GM23338 (cell line): ENCODE data around the gene HNF1A. TPM values are rescaled to one million over a fixed set of nuclear protein-coding genes. Genes with fewer than 3 reads are reported as not detected.

ENCODE experiments used
- ATAC-seq: fragments of 200-7000 bp; cut with Tn5 transposase; 3 replicates; pipeline ENCODE4 v1.9.1; 2020
- DNase-seq: peaks from one replicate; pipeline ENCODE4 v3.0.0-alpha.2; 2015; ENCODE audit warnings: low spot score
- H2AFZ ChIP-seq: fragments of 200-600 bp; sonication (generic); 2 replicates; pipeline ENCODE4 v1.8.0; 2016; ENCODE audit warnings: antibody characterized with exemption, mild to moderate bottlenecking, moderate library complexity
- H3F3A ChIP-seq: fragments of 200-600 bp; sonication (generic); replicated peaks from 2 replicates; pipeline ENCODE4 v1.8.0; 2017; ENCODE audit warnings: antibody characterized with exemption, mixed run types, low read depth
- H3K27ac ChIP-seq: fragments of 200-600 bp; sonication (generic); 2 replicates; pipeline ENCODE4 v1.6.1; 2016; ENCODE audit warnings: low read depth
- H3K27me3 ChIP-seq: fragments of 200-600 bp; sonication (generic); 2 replicates; pipeline ENCODE4 v1.8.0; 2016; ENCODE audit warnings: mild to moderate bottlenecking, mixed run types, moderate library complexity; ENCODE audit not compliant: insufficient read depth
- H3K36me3 ChIP-seq: fragments of 200-600 bp; sonication (generic); 2 replicates; pipeline ENCODE4 v1.8.0; 2016; ENCODE audit warnings: mild to moderate bottlenecking; ENCODE audit not compliant: insufficient read depth
- H3K4me1 ChIP-seq: fragments of 200-600 bp; sonication (generic); 2 replicates; pipeline ENCODE4 v1.8.0; 2016; ENCODE audit warnings: mild to moderate bottlenecking, moderate library complexity; ENCODE audit not compliant: insufficient read depth
- H3K4me2 ChIP-seq: fragments of 200-600 bp; sonication (generic); 2 replicates; pipeline ENCODE4 v1.7.1; 2017; ENCODE audit warnings: mixed run types
- H3K4me3 ChIP-seq: fragments of 200-600 bp; sonication (generic); 2 replicates; pipeline ENCODE4 v1.6.1; 2016; ENCODE audit warnings: mixed run types
- H3K79me2 ChIP-seq: fragments of 200-600 bp; sonication (generic); replicated peaks from 2 replicates; pipeline ENCODE4 v1.8.0; 2017; ENCODE audit warnings: mild to moderate bottlenecking; ENCODE audit not compliant: insufficient read depth
- H3K9me2 ChIP-seq: fragments of 200-600 bp; sonication (generic); 2 replicates; pipeline ENCODE4 v1.8.0; 2017; ENCODE audit not compliant: insufficient read depth
- H4K20me1 ChIP-seq: fragments of 200-600 bp; sonication (generic); replicated peaks from 2 replicates; pipeline ENCODE4 v1.8.0; 2017; ENCODE audit warnings: mild to moderate bottlenecking; ENCODE audit not compliant: insufficient read depth
- H3K27ac Mint-ChIP-seq: 2 replicates; pipeline ENCODE4 v1.8.0; 2020; ENCODE audit warnings: inconsistent platforms, mild to moderate bottlenecking, moderate library complexity, mixed read lengths
- H3K27me3 Mint-ChIP-seq: 3 replicates; pipeline ENCODE4 v1.8.0; 2022; ENCODE audit warnings: low read depth, mild to moderate bottlenecking, moderate library complexity, mixed read lengths, inconsistent platforms; ENCODE audit not compliant: insufficient read depth, poor library complexity
- H3K36me3 Mint-ChIP-seq: 3 replicates; pipeline ENCODE4 v1.8.0; 2021; ENCODE audit warnings: low read depth, mild to moderate bottlenecking, inconsistent platforms, moderate library complexity, mixed read lengths
- H3K4me1 Mint-ChIP-seq: 3 replicates; pipeline ENCODE4 v1.8.0; 2020; ENCODE audit warnings: mild to moderate bottlenecking, inconsistent platforms, mixed read lengths
- H3K4me3 Mint-ChIP-seq: 3 replicates; pipeline ENCODE4 v1.8.0; 2021; ENCODE audit warnings: moderate library complexity, mild to moderate bottlenecking, inconsistent platforms, mixed read lengths
- H3K9me3 Mint-ChIP-seq: 3 replicates; pipeline ENCODE4 v1.8.0; 2020; ENCODE audit warnings: moderate library complexity, mild to moderate bottlenecking, inconsistent platforms, mixed read lengths
- CREB1 ChIP-seq: fragments of 250-450 bp; sonication (Bioruptor Pico); IDR thresholded peaks from 2 replicates; pipeline ENCODE4 v1.5.0; 2020; ENCODE audit warnings: low read depth, mild to moderate bottlenecking, moderate library complexity
- EZH2 ChIP-seq: fragments of 200-600 bp; sonication (generic); IDR thresholded peaks from one replicate; pipeline ENCODE4 v1.8.0; 2017; ENCODE audit warnings: antibody characterized with exemption, mild to moderate bottlenecking, low read depth; ENCODE audit not compliant: unreplicated experiment
- EZH2phosphoT487 ChIP-seq: fragments of 200-600 bp; sonication (generic); IDR thresholded peaks from one replicate; pipeline ENCODE4 v1.8.1; 2018; ENCODE audit warnings: antibody characterized with exemption; ENCODE audit not compliant: unreplicated experiment
- JUNB ChIP-seq: IDR thresholded peaks from one replicate; pipeline ENCODE4 v1.6.1; 2016; ENCODE audit warnings: antibody characterized with exemption; ENCODE audit not compliant: unreplicated experiment
- NANOG ChIP-seq: IDR thresholded peaks from 2 replicates; pipeline ENCODE4 v1.6.1; 2016; ENCODE audit warnings: antibody characterized with exemption, borderline replicate concordance
- POLR2AphosphoS5 ChIP-seq: IDR thresholded peaks from 2 replicates; pipeline ENCODE4 v1.6.1; 2016; ENCODE audit warnings: antibody characterized with exemption, low read depth
- STAT1 ChIP-seq: IDR thresholded peaks from one replicate; pipeline ENCODE4 v1.6.1; 2016; ENCODE audit warnings: antibody characterized with exemption; ENCODE audit not compliant: unreplicated experiment
- ZNF114 ChIP-seq: fragments of 250-450 bp; sonication (Bioruptor Pico); IDR thresholded peaks from 2 replicates; pipeline ENCODE4 v1.5.0; 2020; ENCODE audit warnings: mild to moderate bottlenecking, moderate library complexity
- ZNF331 ChIP-seq: fragments of 250-450 bp; sonication (Bioruptor Pico); IDR thresholded peaks from 2 replicates; pipeline ENCODE4 v1.5.0; 2020; ENCODE audit warnings: low read depth, mild to moderate bottlenecking, moderate library complexity
- polyA plus RNA-seq: library from polyadenylated mRNA; unstranded; fragments of >200 nt; fragmentation: Nextera tagmentation; extraction: Ambion mirVana; gene quantifications from 2 replicates; pipeline ENCODE4 v1.2.1, GENCODE V29; 2016
- total RNA-seq: library from RNA; depleted of rRNA; stranded (reverse); fragments of >200 nt; shearing (Covaris generic); gene quantifications from 2 replicates; pipeline ENCODE4 v1.2.3, GENCODE V29; 2014
- TF ChIP-seq, protein P1 (sequence below): fragments of 250-450 bp; sonication (Bioruptor Pico); IDR thresholded peaks from 2 replicates; pipeline ENCODE4 v1.5.0; 2020; ENCODE audit warnings: mild to moderate bottlenecking, moderate library complexity
- TF ChIP-seq, protein P2 (sequence below), 2 experiments: fragments of 200-600 bp in 1 of 2; sonication (generic) in 1 of 2; conservative IDR thresholded peaks; 2 replicates each; pipeline versions ENCODE4 v1.5.1 to v1.6.1; 2016 to 2017; ENCODE audit warnings: antibody characterized with exemption in 2 of 2, low read depth in 2 of 2, mild to moderate bottlenecking in 2 of 2, moderate library complexity in 1 of 2
- TF ChIP-seq, protein P3 (sequence below): IDR thresholded peaks from 2 replicates; pipeline ENCODE4 v1.6.1; 2016; ENCODE audit warnings: antibody characterized with exemption
- TF ChIP-seq, protein P4 (sequence below): IDR thresholded peaks from one replicate; pipeline ENCODE4 v1.6.1; 2018; ENCODE audit warnings: antibody characterized with exemption; ENCODE audit not compliant: unreplicated experiment

HNF1A gene
- total and polyA plus RNA-seq, 2 experiments from 2014 or later: 0.11 TPM; not detected in 1

DNA sequence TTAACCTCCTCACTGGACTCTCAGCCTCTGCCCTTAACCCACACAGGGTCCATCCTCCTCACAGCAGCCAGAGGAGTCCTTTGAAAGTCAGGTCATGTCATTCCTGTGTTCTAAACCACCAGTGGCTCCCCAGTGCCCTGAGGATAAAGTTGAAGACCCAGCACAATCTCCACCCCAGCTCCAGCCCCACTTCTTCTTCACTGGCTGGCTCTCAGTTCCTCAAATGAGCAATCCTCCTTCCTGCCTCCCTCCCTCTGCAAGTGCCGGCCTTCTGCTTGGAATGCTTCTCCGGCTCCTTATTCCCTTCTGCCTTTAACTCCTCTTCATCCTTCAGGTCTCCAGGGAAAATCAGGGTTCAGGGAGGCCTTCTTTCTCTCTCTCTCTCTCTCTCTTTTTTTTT is 42.1 kb upstream of the HNF1A start:
- Mint-ChIP-seq H3K27me3 (peaks cover 1% of the 10 kb centered on the region), H3K4me1 (no peaks in the 10 kb centered on the region)
- ATAC-seq: no peak

More for the DNA sequence above, 42.1 kb upstream of the HNF1A start:
- Histone ChIP-seq H3K27me3 (no peaks in the 10 kb centered on the region), H3K79me2 (no peaks in the 10 kb centered on the region), H3K36me3 (no peaks in the 10 kb centered on the region), H4K20me1 (no peaks in the 10 kb centered on the region), H3K4me1 (no peaks in the 10 kb centered on the region), H3F3A (no peaks in the 10 kb centered on the region), H3K4me3 (no peak overlapping the region), H3K4me2 (no peak overlapping the region), H3K9me2 (no peaks in the 10 kb centered on the region), H2AFZ (no peak overlapping the region), H3K27ac (no peak overlapping the region)
- Mint-ChIP-seq H3K36me3 (no peaks in the 10 kb centered on the region), H3K4me3 (no peak overlapping the region), H3K27ac (no peak overlapping the region; the same call in 1 of the 2 replicates), H3K9me3 (no peaks in the 10 kb centered on the region)
- no peak for DNase-seq
- TF ChIP-seq, protein P1, sequence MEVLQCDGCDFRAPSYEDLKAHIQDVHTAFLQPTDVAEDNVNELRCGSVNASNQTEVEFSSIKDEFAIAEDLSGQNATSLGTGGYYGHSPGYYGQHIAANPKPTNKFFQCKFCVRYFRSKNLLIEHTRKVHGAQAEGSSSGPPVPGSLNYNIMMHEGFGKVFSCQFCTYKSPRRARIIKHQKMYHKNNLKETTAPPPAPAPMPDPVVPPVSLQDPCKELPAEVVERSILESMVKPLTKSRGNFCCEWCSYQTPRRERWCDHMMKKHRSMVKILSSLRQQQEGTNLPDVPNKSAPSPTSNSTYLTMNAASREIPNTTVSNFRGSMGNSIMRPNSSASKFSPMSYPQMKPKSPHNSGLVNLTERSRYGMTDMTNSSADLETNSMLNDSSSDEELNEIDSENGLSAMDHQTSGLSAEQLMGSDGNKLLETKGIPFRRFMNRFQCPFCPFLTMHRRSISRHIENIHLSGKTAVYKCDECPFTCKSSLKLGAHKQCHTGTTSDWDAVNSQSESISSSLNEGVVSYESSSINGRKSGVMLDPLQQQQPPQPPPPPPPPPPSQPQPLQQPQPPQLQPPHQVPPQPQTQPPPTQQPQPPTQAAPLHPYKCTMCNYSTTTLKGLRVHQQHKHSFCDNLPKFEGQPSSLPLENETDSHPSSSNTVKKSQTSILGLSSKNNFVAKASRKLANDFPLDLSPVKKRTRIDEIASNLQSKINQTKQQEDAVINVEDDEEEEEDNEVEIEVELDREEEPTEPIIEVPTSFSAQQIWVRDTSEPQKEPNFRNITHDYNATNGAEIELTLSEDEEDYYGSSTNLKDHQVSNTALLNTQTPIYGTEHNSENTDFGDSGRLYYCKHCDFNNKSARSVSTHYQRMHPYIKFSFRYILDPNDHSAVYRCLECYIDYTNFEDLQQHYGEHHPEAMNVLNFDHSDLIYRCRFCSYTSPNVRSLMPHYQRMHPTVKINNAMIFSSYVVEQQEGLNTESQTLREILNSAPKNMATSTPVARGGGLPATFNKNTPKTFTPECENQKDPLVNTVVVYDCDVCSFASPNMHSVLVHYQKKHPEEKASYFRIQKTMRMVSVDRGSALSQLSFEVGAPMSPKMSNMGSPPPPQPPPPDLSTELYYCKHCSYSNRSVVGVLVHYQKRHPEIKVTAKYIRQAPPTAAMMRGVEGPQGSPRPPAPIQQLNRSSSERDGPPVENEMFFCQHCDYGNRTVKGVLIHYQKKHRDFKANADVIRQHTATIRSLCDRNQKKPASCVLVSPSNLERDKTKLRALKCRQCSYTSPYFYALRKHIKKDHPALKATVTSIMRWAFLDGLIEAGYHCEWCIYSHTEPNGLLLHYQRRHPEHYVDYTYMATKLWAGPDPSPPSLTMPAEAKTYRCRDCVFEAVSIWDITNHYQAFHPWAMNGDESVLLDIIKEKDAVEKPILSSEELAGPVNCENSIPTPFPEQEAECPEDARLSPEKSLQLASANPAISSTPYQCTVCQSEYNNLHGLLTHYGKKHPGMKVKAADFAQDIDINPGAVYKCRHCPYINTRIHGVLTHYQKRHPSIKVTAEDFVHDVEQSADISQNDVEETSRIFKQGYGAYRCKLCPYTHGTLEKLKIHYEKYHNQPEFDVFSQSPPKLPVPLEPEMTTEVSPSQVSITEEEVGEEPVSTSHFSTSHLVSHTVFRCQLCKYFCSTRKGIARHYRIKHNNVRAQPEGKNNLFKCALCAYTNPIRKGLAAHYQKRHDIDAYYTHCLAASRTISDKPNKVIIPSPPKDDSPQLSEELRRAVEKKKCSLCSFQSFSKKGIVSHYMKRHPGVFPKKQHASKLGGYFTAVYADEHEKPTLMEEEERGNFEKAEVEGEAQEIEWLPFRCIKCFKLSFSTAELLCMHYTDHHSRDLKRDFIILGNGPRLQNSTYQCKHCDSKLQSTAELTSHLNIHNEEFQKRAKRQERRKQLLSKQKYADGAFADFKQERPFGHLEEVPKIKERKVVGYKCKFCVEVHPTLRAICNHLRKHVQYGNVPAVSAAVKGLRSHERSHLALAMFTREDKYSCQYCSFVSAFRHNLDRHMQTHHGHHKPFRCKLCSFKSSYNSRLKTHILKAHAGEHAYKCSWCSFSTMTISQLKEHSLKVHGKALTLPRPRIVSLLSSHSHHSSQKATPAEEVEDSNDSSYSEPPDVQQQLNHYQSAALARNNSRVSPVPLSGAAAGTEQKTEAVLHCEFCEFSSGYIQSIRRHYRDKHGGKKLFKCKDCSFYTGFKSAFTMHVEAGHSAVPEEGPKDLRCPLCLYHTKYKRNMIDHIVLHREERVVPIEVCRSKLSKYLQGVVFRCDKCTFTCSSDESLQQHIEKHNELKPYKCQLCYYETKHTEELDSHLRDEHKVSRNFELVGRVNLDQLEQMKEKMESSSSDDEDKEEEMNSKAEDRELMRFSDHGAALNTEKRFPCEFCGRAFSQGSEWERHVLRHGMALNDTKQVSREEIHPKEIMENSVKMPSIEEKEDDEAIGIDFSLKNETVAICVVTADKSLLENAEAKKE (CRISPR knock-in tag): no peak
- TF ChIP-seq, protein P2, sequence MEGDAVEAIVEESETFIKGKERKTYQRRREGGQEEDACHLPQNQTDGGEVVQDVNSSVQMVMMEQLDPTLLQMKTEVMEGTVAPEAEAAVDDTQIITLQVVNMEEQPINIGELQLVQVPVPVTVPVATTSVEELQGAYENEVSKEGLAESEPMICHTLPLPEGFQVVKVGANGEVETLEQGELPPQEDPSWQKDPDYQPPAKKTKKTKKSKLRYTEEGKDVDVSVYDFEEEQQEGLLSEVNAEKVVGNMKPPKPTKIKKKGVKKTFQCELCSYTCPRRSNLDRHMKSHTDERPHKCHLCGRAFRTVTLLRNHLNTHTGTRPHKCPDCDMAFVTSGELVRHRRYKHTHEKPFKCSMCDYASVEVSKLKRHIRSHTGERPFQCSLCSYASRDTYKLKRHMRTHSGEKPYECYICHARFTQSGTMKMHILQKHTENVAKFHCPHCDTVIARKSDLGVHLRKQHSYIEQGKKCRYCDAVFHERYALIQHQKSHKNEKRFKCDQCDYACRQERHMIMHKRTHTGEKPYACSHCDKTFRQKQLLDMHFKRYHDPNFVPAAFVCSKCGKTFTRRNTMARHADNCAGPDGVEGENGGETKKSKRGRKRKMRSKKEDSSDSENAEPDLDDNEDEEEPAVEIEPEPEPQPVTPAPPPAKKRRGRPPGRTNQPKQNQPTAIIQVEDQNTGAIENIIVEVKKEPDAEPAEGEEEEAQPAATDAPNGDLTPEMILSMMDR (conservative IDR thresholded peaks at IDR 0.05; ENCODE audit: low read depth in 2 of 2): no peak
- TF ChIP-seq, protein P3, sequence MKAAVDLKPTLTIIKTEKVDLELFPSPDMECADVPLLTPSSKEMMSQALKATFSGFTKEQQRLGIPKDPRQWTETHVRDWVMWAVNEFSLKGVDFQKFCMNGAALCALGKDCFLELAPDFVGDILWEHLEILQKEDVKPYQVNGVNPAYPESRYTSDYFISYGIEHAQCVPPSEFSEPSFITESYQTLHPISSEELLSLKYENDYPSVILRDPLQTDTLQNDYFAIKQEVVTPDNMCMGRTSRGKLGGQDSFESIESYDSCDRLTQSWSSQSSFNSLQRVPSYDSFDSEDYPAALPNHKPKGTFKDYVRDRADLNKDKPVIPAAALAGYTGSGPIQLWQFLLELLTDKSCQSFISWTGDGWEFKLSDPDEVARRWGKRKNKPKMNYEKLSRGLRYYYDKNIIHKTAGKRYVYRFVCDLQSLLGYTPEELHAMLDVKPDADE: no peak
- no peak for TF ChIP-seq ZNF114 (CRISPR knock-in tag)
- TF ChIP-seq STAT1: no peak
- TF ChIP-seq CREB1 (CRISPR knock-in tag): no peak
- TF ChIP-seq JUNB: no peak
- TF ChIP-seq NANOG: no peak
- no peak for TF ChIP-seq EZH2phosphoT487
- TF ChIP-seq, protein P4, sequence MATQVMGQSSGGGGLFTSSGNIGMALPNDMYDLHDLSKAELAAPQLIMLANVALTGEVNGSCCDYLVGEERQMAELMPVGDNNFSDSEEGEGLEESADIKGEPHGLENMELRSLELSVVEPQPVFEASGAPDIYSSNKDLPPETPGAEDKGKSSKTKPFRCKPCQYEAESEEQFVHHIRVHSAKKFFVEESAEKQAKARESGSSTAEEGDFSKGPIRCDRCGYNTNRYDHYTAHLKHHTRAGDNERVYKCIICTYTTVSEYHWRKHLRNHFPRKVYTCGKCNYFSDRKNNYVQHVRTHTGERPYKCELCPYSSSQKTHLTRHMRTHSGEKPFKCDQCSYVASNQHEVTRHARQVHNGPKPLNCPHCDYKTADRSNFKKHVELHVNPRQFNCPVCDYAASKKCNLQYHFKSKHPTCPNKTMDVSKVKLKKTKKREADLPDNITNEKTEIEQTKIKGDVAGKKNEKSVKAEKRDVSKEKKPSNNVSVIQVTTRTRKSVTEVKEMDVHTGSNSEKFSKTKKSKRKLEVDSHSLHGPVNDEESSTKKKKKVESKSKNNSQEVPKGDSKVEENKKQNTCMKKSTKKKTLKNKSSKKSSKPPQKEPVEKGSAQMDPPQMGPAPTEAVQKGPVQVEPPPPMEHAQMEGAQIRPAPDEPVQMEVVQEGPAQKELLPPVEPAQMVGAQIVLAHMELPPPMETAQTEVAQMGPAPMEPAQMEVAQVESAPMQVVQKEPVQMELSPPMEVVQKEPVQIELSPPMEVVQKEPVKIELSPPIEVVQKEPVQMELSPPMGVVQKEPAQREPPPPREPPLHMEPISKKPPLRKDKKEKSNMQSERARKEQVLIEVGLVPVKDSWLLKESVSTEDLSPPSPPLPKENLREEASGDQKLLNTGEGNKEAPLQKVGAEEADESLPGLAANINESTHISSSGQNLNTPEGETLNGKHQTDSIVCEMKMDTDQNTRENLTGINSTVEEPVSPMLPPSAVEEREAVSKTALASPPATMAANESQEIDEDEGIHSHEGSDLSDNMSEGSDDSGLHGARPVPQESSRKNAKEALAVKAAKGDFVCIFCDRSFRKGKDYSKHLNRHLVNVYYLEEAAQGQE: no peak
- no peak for TF ChIP-seq EZH2
- no peak for TF ChIP-seq POLR2AphosphoS5
- TF ChIP-seq ZNF331: no peak
